Epithelial cell of proximal tubule (primary cell): ENCODE results near the gene ZDHHC15. TPM values are rescaled to one million over a fixed set of nuclear protein-coding genes. Genes with fewer than 3 reads are reported as not detected.
"Not testable (repeated sequence)": the region's sequence is repeated elsewhere in the genome, so short reads cannot be mapped to it uniquely, and the experiment has no call there.

ENCODE experiments used
- DNase-seq: peaks from one replicate; pipeline ENCODE4 v3.0.0-alpha.2; 2011; ENCODE audit warnings: low read depth
- H3K4me3 ChIP-seq: 2 replicates; pipeline ENCODE4 v1.5.1; 2011; ENCODE audit warnings: low read depth, mild to moderate bottlenecking, low read length
- total RNA-seq: library from RNA; depleted of rRNA; stranded (reverse); fragments of >200 nt; gene quantifications from 2 replicates; pipeline ENCODE4 v1.2.3, GENCODE V29; 2015
- TF ChIP-seq, protein P1 (sequence below): conservative IDR thresholded peaks from 2 replicates; pipeline ENCODE4 v1.5.1; 2012; ENCODE audit warnings: low read depth, mild to moderate bottlenecking, low read length

The ZDHHC15 gene
- total RNA-seq, 1 donor from 2014 or later = 1.1 TPM

DNA sequence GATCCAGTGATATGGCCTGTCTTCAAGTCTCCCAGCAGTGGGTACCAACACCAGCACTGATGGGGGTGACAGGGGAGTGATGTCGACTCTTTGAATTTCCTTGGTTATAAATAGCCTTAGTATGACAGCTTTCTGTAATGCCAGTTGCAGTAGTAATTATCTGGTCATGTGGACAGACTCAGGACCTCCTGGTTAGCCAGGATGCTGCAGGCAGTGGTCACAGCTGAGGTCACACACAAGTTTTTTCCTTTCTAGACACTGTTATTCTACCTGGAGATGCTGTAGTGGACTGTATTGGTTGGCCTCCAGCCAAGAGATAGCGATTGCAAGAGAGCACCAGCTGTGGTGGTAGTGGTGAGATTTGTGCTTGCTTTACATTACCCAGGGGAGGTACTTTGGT lies 185.3 kb downstream of the ZDHHC15 start:
- DNase-seq = no peak
- H3K4me3 ChIP-seq = no peak overlapping the region
- TF ChIP-seq, protein P1, sequence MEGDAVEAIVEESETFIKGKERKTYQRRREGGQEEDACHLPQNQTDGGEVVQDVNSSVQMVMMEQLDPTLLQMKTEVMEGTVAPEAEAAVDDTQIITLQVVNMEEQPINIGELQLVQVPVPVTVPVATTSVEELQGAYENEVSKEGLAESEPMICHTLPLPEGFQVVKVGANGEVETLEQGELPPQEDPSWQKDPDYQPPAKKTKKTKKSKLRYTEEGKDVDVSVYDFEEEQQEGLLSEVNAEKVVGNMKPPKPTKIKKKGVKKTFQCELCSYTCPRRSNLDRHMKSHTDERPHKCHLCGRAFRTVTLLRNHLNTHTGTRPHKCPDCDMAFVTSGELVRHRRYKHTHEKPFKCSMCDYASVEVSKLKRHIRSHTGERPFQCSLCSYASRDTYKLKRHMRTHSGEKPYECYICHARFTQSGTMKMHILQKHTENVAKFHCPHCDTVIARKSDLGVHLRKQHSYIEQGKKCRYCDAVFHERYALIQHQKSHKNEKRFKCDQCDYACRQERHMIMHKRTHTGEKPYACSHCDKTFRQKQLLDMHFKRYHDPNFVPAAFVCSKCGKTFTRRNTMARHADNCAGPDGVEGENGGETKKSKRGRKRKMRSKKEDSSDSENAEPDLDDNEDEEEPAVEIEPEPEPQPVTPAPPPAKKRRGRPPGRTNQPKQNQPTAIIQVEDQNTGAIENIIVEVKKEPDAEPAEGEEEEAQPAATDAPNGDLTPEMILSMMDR = no peak

DNA sequence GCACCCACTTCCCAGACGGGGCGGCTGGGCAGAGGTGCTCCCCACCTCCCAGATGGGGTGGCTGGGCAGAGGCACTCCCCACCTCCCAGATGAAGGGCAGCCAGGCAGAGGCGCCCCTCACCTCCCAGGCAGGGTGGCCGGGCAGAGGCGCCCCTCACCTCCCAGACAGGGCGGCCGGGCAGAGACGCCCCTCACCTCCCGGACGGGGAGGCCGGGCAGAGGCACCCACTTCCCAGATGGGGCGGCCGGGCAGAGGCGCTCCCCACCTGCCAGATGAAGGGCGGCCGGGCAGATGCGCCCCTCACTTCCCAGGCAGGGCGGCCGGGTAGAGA lies 187.7 kb downstream of the ZDHHC15 start:
- TF ChIP-seq, protein P1 = no peak
- DNase-seq = no peak
- H3K4me3 ChIP-seq = no peak overlapping the region

DNA sequence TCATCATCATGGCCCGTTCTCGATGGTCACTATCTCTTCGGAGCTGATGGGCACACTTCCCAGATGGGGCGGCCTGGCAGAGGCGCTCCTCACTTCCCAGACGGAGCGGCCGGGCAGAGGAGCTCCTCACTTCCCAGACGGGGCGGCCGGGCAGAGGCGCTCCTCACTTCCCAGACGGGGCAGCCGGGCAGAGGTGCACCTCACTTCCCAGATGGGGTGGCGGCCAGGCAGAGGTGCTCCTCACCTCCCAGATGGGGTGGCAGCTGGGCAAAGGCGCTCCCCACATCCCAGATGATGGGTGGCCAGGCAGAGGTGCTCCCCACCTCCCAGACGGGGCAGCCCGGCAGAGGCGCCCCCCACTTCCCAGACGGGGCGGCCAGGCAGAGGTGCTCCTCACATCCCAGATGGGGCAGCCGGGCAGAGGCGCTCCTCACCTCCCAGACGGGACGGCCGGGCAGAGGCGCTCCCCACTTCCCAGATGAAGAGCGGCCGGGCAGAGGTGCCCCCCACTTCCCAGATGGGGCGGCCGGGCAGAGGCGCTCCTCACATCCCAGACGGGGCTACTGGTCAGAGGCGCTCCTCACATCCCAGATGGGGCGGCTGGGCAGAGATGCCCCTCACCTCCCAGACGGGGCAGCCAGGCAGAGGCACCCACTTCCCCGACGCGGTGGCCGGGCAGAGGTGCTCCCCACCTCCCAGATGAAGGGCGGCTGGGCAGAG lies 188.3 kb downstream of the ZDHHC15 start:
- H3K4me3 ChIP-seq = not testable (repeated sequence)

DNA sequence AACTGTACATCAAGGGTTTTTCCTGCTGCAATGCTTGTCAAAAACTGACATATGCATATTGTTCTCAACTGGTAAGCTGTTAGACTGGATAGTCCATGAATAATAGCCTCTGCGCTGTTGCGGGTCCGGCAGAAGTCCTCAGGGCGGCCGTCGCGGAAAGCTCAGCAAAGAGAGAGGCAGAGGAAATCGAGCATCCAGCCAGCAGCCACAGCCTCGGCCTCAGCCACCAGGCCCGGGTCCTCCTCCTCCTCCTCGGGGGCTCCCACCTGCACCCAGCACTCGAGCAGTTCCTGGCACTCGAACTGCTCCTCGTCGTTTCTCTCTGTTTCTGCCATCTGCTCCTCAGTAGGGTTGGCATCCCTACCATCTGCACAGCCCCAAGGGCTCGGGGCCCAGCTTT lies 195.2 kb downstream of the ZDHHC15 start:
- TF ChIP-seq, protein P1 = no peak
- H3K4me3 ChIP-seq = no peak overlapping the region
- no peak for DNase-seq

More for the DNA sequence above, 188.3 kb downstream of the ZDHHC15 start:
- not testable (repeated sequence) for DNase-seq

Other genes with a start within 250 kb of the ZDHHC15 start
- gene UPRT, start 249.0 kb downstream of the ZDHHC15 start, total RNA-seq = 6.3 and 16.1 TPM in 2 replicates